GM15510 (cell line): ENCODE data around the gene MRPL10.

Experiments used
- POLR2A ChIP-seq: IDR thresholded peaks from 3 replicates; pipeline ENCODE4 v1.6.1; 2011; ENCODE audit warnings: borderline replicate concordance; ENCODE audit not compliant: insufficient read length; ENCODE audit errors: extremely low read depth

The MRPL10 gene

GRCh38 chr17:47776330-47777197, 54.8 kb downstream of the MRPL10 start:
- TF ChIP-seq POLR2A, result no peak

- TF ChIP-seq POLR2A, result no peak
Observed at GRCh38 chr17:47774987-47775580, 56.3 kb downstream of the MRPL10 start.

GRCh38 chr17:47774331-47774730, 57.0 kb downstream of the MRPL10 start:
- no peak for TF ChIP-seq POLR2A
